Measurements from ENCODE around the gene CUX1.
"Not testable (repeated sequence)": the region's sequence is repeated elsewhere in the genome, so short reads cannot be mapped to it uniquely, and the experiment has no call there.

The CUX1 gene

GRCh38 chr7:101917566-101917965, 100.1 kb downstream of the CUX1 start:
- no peak for DNase-seq (ENCODE audit: low read depth)

GRCh38 chr7:101918426-101918825, 101.0 kb downstream of the CUX1 start:
- DNase-seq (ENCODE audit: low read depth), result no peak

GRCh38 chr7:101919363-101920115, 102.1 kb downstream of the CUX1 start:
- DNase-seq (ENCODE audit: low read depth), result no peak

GRCh38 chr7:101921061-101921460, 103.6 kb downstream of the CUX1 start:
- DNase-seq (ENCODE audit: low read depth), result no peak

- DNase-seq (ENCODE audit: low read depth), result not testable (repeated sequence)
These were observed 104.4 kb downstream of the CUX1 start for GRCh38 chr7:101921546-101922489.

GRCh38 chr7:101922631-101923601, 105.5 kb downstream of the CUX1 start:
- no peak for DNase-seq (ENCODE audit: low read depth)

- no peak for DNase-seq (ENCODE audit: low read depth)
These were observed 106.2 kb downstream of the CUX1 start for GRCh38 chr7:101923602-101923985.

GRCh38 chr7:101924171-101924570, 106.7 kb downstream of the CUX1 start:
- no peak for DNase-seq (ENCODE audit: low read depth)

- no peak for DNase-seq (ENCODE audit: low read depth)
These were observed 108.8 kb downstream of the CUX1 start for GRCh38 chr7:101926265-101926664.

GRCh38 chr7:101927389-101927788, 110.0 kb downstream of the CUX1 start:
- DNase-seq (ENCODE audit: low read depth), result no peak

- no peak for DNase-seq (ENCODE audit: low read depth)
These were observed 110.4 kb downstream of the CUX1 start for GRCh38 chr7:101927802-101928201.

GRCh38 chr7:101929256-101929655, 111.8 kb downstream of the CUX1 start:
- DNase-seq (ENCODE audit: low read depth), result no peak

GRCh38 chr7:101929911-101930310, 112.5 kb downstream of the CUX1 start:
- not testable (repeated sequence) for DNase-seq (ENCODE audit: low read depth)

- no peak for DNase-seq (ENCODE audit: low read depth)
These were observed 114.7 kb downstream of the CUX1 start for GRCh38 chr7:101932083-101932482.

GRCh38 chr7:101933028-101933427, 115.6 kb downstream of the CUX1 start:
- no peak for DNase-seq (ENCODE audit: low read depth)

GRCh38 chr7:101933688-101934121, 116.3 kb downstream of the CUX1 start:
- no peak for DNase-seq (ENCODE audit: low read depth)

- no peak for DNase-seq (ENCODE audit: low read depth)
These were observed 117.2 kb downstream of the CUX1 start for GRCh38 chr7:101934618-101935017.

GRCh38 chr7:101935521-101936141, 118.2 kb downstream of the CUX1 start:
- no peak for DNase-seq (ENCODE audit: low read depth)

- DNase-seq (ENCODE audit: low read depth), result no peak
These were observed 118.8 kb downstream of the CUX1 start for GRCh38 chr7:101936223-101936610.

GRCh38 chr7:101936611-101937231, 119.3 kb downstream of the CUX1 start:
- no peak for DNase-seq (ENCODE audit: low read depth)
